HG02588 (cell line): ENCODE measurements around the gene PLRG1.
"Not testable (repeated sequence)": the region's sequence is repeated elsewhere in the genome, so short reads cannot be mapped to it uniquely, and the experiment has no call there.

Experiments used
- ATAC-seq: cut with Tn5 transposase; IDR thresholded peaks from one replicate; pipeline ENCODE4 v1.9.1; 2021; ENCODE audit warnings: mild to moderate bottlenecking, moderate library complexity; ENCODE audit not compliant: unreplicated experiment

The PLRG1 gene

GRCh38 chr4:154549894-154550790 is at the start of gene PLRG1:
Gene PLRG1, minus strand, starts transcription at chr4:154550400. Its CDS starts 92 bp downstream, at chr4:154550308.
- ATAC-seq, result peak; percentile 98

GRCh38 chr4:154597798-154598774 is 47.9 kb upstream of the PLRG1 start:
- no peak for ATAC-seq

- ATAC-seq, result not testable (repeated sequence)
Observed at GRCh38 chr4:154597281-154597680, 47.1 kb upstream of the PLRG1 start.

- no peak for ATAC-seq
Observed at GRCh38 chr4:154595807-154596206, 45.6 kb upstream of the PLRG1 start.

GRCh38 chr4:154594343-154594742 is 44.1 kb upstream of the PLRG1 start:
- ATAC-seq, result not testable (repeated sequence)

- no peak for ATAC-seq
Observed at GRCh38 chr4:154593868-154594267, 43.7 kb upstream of the PLRG1 start.

GRCh38 chr4:154591890-154592289 is 41.7 kb upstream of the PLRG1 start:
- no peak for ATAC-seq

GRCh38 chr4:154590329-154591006 is 40.3 kb upstream of the PLRG1 start, which contains the start of gene FGA:
Gene FGA, minus strand, starts transcription at chr4:154590742. Its CDS starts 55 bp downstream, at chr4:154590687.
- no peak for ATAC-seq

- no peak for ATAC-seq
Observed at GRCh38 chr4:154589296-154590197, 39.3 kb upstream of the PLRG1 start.

GRCh38 chr4:154588198-154588597 is 38.0 kb upstream of the PLRG1 start:
- no peak for ATAC-seq

GRCh38 chr4:154586296-154587033 is 36.3 kb upstream of the PLRG1 start:
- no peak for ATAC-seq

GRCh38 chr4:154585369-154586018 is 35.3 kb upstream of the PLRG1 start:
- ATAC-seq, result no peak

GRCh38 chr4:154584259-154584658 is 34.1 kb upstream of the PLRG1 start:
- ATAC-seq, result no peak

- no peak for ATAC-seq
Observed at GRCh38 chr4:154583677-154584076, 33.5 kb upstream of the PLRG1 start.

- no peak for ATAC-seq
Observed at GRCh38 chr4:154583230-154583629, 33.0 kb upstream of the PLRG1 start.

- ATAC-seq, result no peak
Observed at GRCh38 chr4:154582723-154583122, 32.5 kb upstream of the PLRG1 start.

- no peak for ATAC-seq
Observed at GRCh38 chr4:154579927-154580326, 29.7 kb upstream of the PLRG1 start.

GRCh38 chr4:154578919-154579318 is 28.7 kb upstream of the PLRG1 start:
- ATAC-seq, result no peak

- no peak for ATAC-seq
Observed at GRCh38 chr4:154577324-154577723, 27.1 kb upstream of the PLRG1 start.
